Stimulated activated CD8-positive, alpha-beta memory T cell treated with anti-CD3 and anti-CD28 coated beads, Interleukin-2, amount 100 ng/mL, for 1 hour (primary cell): ENCODE data around the gene CKMT1A.
"Not testable (repeated sequence)": the region's sequence is repeated elsewhere in the genome, so short reads cannot be mapped to it uniquely, and the experiment has no call there.

Source experiments
- DNase-seq, 2 donors: peaks; one replicate each; pipeline ENCODE4 v3.0.0-alpha.2; 2020; ENCODE audit warnings: low read depth in 2 of 2

The CKMT1A gene

GRCh38 chr15:43693148-43694022 lies at the start of gene CKMT1A:
Gene CKMT1A (plus strand): TSS chr15:43693859. CDS start chr15:43694051, 192 bp downstream.
- not testable (repeated sequence) for DNase-seq

DNA sequence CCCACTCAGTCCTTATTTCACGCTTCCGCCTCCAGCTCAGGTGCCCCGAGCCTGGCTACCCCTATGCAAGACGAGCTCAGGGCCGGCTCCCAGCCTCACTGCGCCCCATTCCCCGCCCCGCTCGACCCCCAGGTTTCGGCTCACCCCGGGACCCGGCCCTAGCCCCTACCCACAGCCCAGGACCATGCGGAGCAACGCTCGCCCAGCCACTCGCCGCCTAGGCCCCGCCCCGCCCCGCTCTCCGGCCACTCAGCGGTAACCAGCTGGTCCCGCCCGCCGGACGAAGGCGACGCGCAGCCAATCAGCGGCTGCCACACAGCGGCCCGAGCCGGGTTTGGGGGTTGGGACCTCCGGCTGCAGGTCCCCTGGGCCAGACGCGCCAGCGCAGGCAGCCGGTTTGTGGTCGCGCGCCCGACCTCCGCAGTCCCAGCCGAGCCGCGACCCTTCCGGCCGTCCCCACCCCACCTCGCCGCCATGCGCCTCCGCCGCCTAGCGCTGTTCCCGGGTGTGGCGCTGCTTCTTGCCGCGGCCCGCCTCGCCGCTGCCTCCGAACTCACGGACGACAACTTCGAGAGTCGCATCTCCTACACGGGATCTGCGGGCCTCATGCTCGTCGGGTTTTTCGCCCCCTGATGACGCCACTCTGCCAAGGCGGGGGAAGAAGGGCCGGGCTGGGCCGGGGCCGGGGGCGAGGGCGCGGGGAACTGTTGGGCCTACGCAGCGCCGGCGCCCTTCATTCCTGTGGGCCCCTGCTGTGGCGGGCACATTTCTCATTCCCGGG lies 44.8 kb upstream of the CKMT1A start, which contains the start of gene CATSPER2:
Gene CATSPER2 (minus strand): TSS at position 196 of the 781 bp plus-strand sequence. CDS start 783 bp downstream, outside the sequence.
- no peak for DNase-seq

DNA sequence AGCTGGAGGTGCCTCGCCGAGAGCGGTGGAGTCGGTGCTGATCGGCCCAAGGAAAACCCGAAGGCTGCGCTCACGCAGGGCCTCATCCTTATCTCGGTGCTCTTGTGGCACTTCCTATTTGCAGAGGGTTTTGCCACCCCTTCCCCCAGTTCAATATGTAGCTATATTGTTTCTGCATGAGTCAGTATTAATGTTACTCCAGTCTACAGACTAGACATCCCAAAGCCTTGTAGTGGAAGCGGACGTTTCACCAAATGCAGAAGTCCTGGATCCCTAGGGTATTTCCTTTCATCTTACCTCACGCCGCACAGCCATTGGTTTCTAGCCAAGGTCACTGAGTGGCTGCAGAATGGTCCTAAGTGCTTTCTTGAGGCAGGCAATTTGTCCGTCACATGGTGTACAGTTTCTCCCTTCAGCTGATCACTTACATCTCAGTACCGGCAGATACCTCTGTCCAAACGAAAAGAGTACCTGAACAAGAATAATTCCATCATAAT lies 44.2 kb upstream of the CKMT1A start:
- DNase-seq: not testable (repeated sequence)

DNA sequence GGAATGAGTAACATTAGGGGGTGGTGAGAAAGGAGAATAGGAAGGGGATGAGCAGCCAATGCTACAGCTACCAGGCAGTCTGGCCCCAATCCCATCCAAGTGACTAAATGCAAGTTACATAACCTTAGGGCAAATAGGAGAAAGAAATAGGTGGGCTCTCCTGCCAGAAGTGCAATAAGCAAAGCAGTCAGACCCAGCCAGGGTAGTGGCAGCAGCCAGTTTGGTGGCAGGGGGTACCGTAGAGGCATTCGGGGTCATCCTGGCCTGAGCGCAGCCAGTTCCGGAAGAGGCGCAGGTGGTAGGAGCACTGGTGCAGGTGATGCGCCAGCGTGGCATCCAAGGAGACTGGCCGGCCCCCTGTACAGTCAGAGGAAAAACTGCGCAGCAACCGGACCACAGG lies 33.9 kb upstream of the CKMT1A start:
- DNase-seq: not testable (repeated sequence)

DNA sequence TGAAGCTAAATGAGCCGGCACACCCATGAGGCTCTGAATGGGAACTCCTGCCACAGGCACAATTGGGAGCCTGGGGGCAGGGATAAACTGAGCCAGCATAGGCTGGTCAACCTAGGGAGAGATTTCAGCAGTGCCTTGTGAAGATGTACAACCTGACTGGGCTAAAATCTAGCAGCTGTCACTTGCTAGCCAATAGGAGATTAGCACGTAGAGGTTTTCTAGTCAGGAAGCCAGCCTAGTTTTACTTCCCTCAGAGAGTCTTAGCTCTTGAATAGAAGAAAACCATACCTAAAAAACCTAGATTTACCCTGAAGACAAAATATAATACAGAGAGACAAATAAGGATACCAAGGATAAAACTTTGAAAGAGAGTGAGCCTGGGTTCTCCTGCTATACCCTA lies 31.4 kb upstream of the CKMT1A start:
- not testable (repeated sequence) for DNase-seq

DNA sequence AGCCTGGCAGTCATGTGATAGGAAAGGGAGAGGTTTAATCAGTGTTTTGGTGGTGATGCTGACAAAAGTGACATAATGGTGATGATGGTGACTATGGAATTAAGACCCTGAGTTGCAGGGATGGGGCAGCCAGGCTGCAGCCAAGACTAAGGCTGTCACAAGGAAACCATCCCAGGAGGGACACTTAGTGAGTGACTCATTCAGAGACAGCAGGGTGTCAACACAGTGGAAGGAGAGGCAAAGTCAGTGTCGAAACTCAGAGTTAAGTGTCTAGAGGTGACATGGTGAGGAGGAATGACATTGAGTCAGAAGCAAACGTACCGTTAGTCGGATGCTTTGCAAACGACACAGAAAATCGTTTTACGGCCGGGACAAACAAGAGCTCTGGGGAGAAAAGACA lies 30.3 kb upstream of the CKMT1A start:
- not testable (repeated sequence) for DNase-seq

GRCh38 chr15:43666177-43666576 lies 27.5 kb upstream of the CKMT1A start:
- not testable (repeated sequence) for DNase-seq

DNA sequence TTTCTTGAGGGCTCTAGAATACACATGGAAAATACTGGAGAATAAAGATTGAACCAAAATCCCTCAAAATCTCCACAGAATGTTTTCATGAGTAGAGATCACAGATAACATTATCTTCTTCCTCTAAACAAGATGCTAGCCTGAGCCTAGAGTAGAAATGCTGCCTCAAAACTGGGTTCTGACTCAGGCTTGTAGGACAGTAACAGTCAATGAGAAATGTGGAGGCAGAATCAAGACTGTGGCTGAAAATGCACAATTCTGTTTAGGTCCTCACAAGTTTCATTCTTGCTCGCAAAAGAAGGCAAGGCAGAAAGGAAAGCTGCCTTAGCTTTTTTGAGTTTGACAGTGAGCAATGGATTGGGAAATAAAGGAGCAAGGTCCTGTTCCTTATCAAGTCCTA lies 19.5 kb upstream of the CKMT1A start:
- DNase-seq: not testable (repeated sequence)

GRCh38 chr15:43689604-43690301 lies 3.9 kb upstream of the CKMT1A start:
- DNase-seq: not testable (repeated sequence)

- DNase-seq: not testable (repeated sequence)
Measured at GRCh38 chr15:43692679-43693078, 980 bp upstream of the CKMT1A start.

DNA sequence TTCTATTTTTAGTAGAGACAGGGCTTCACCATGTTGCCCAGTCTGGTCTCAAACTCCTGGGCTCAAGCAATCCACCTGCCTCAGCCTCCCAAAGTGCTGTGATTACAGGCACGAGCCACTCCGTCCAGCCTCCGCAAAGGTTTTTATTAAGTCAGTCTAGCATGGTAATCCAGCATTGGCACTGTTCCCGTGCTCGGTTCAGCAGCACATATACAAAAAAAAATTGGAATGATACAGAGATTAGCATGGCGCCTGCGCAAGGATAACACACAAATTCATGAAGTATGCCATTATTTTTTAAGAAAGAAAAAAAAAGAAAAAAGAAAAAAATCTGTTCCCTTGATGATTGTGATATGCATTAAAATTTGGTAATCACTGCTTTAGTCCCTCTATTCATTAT lies 8.5 kb downstream of the CKMT1A start:
- no peak for DNase-seq

- no peak for DNase-seq
Measured at GRCh38 chr15:43702701-43703424, 9.2 kb downstream of the CKMT1A start.

DNA sequence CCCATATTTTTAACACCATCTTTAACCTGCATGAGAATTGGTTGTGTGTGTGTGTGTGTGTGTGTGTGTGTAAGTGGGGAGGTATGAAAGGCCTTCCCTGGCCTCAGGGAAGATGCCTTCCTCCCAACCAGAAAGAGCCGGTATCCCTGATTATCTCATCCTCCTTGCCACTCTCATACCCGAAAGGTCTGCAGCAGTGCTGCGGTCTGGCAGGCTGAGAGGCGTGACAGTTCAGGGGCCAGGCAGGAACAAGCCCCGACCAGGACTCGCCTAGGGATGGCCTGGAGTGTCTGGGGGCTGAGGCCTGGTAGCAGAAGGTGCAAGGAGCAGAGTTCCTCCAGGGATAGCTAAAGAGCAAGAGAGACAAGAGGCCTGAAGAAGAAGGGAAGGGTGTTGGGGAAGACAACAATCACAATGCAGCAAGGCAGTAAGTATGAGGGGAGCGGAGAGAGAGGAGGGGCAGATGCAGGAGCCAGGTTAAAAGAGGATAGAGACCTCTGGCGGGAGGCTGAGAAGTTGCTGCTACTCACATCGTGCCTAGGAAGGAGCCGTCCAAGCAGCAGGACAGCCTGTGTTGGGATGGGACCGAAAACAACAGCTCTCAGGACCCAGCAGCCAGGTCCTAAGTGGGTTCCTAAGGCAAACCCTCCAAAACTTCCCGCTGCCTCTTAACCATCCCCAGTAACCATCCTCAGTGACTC lies 16.9 kb downstream of the CKMT1A start:
- DNase-seq: not testable (repeated sequence)

DNA sequence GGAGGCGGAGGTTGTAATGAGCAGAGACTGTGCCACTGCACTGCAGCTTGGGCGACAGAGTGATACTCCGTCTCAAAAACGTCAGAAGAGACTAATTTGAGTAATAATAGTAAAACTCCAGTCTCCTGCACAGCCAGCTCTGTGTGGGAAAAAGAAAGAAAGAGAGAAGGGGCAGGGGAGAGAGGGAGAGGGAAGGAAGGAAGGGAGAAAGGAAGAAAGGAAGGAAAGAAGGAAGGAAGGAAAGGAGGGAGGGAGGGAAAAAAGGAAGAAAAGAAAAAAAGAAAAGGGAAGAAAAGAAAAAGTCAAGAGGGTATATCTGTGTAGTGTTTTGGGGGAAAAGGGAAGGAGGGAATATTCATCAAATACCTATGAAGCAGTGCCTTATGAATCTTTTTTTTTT lies 29.5 kb downstream of the CKMT1A start:
- no peak for DNase-seq

- not testable (repeated sequence) for DNase-seq
Measured at GRCh38 chr15:43726306-43726705, 32.6 kb downstream of the CKMT1A start.

- DNase-seq: not testable (repeated sequence)
Measured at GRCh38 chr15:43728053-43728725, 34.5 kb downstream of the CKMT1A start.

DNA sequence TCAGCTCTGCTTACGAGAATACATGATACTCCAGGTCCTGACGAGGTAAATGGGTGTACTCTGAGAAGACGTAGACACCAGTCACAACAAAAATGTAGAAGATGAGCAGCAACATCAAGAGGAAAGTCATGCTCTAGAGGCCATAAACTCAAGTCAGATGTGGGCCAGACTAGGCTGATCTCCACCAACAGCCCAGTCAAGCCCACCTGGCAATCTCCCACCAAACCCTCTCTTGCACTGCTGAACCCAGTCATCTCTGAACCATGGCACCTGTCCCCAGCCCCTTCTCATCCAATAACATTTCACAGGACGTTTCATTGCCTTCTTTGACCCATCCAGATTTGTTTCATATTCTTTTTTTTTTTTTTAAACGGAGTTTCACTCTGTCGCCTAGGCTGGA lies 41.8 kb downstream of the CKMT1A start:
- no peak for DNase-seq

DNA sequence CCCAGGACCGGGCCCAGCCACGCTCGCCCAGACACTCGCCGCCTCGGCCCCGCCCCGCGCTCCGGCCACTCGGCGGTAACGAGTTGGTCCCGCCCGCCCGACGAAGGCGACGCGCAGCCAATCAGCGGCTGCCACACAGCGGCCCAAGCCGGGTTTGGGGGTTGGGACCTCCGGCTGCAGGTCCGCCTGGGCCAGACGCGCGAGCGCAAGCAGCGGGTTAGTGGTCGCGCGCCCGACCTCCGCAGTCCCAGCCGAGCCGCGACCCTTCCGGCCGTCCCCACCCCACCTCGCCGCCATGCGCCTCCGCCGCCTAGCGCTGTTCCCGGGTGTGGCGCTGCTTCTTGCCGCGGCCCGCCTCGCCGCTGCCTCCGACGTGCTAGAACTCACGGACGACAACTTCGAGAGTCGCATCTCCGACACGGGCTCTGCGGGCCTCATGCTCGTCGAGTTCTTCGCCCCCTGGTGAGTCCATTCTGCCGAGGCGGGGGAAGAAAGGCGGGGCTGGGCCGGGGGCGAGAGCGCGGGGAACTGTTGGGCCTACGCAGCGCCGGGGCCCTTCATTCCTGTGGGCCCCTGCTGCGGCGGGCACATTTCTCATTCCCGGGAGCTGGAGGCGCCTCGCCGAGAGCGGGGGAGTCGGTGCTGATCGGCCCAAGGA lies 52.7 kb downstream of the CKMT1A start, which contains the start of gene PDIA3:
Gene PDIA3 (plus strand): TSS at position 194 of the 658 bp plus-strand sequence. CDS start 102 bp downstream, at position 296.
- DNase-seq: peak; percentile 76

- DNase-seq: not testable (repeated sequence)
Measured at GRCh38 chr15:43746903-43747309, 53.2 kb downstream of the CKMT1A start.
